ENCODE measurements around the gene HSD17B4.
"Not testable (repeated sequence)": the region's sequence is repeated elsewhere in the genome, so short reads cannot be mapped to it uniquely, and the experiment has no call there.

HSD17B4 gene

GRCh38 chr5:119432674-119433237 lies 19.5 kb upstream of the HSD17B4 start:
- not testable (repeated sequence) for DNase-seq

GRCh38 chr5:119435436-119436132 lies 16.7 kb upstream of the HSD17B4 start:
- DNase-seq = peak; percentile 72

GRCh38 chr5:119437785-119438586 lies 14.3 kb upstream of the HSD17B4 start:
- not testable (repeated sequence) for DNase-seq

GRCh38 chr5:119438587-119438917 lies 13.7 kb upstream of the HSD17B4 start:
- not testable (repeated sequence) for DNase-seq

GRCh38 chr5:119439140-119439631 lies 13.1 kb upstream of the HSD17B4 start:
- DNase-seq = peak; percentile 15

GRCh38 chr5:119439632-119440031 lies 12.7 kb upstream of the HSD17B4 start:
- not testable (repeated sequence) for DNase-seq

- not testable (repeated sequence) for DNase-seq
Measured at GRCh38 chr5:119444643-119445042, 7.7 kb upstream of the HSD17B4 start.

- DNase-seq = no peak
Measured at GRCh38 chr5:119445544-119445943, 6.8 kb upstream of the HSD17B4 start.

GRCh38 chr5:119449882-119450281 lies 2.4 kb upstream of the HSD17B4 start:
- DNase-seq = no peak

GRCh38 chr5:119450627-119451026 lies 1.7 kb upstream of the HSD17B4 start:
- DNase-seq = not testable (repeated sequence)

GRCh38 chr5:119451561-119451960 lies 736 bp upstream of the HSD17B4 start:
- no peak for DNase-seq

- DNase-seq = no peak
Measured at GRCh38 chr5:119452060-119452372, 281 bp upstream of the HSD17B4 start.

- DNase-seq = no peak
Measured at GRCh38 chr5:119453040-119453373, 710 bp downstream of the HSD17B4 start.

- no peak for DNase-seq
Measured at GRCh38 chr5:119454171-119454570, 1.9 kb downstream of the HSD17B4 start.

- DNase-seq = no peak
Measured at GRCh38 chr5:119458911-119459632, 6.8 kb downstream of the HSD17B4 start.

GRCh38 chr5:119465640-119466039 lies 13.3 kb downstream of the HSD17B4 start:
- DNase-seq = no peak

- DNase-seq = no peak
Measured at GRCh38 chr5:119468286-119468685, 16.0 kb downstream of the HSD17B4 start.

- no peak for DNase-seq
Measured at GRCh38 chr5:119470105-119470763, 17.9 kb downstream of the HSD17B4 start.

- peak; percentile 27 for DNase-seq
Measured at GRCh38 chr5:119470851-119471451, 18.7 kb downstream of the HSD17B4 start.

GRCh38 chr5:119473241-119473640 lies 20.9 kb downstream of the HSD17B4 start:
- DNase-seq = no peak

- DNase-seq = no peak
Measured at GRCh38 chr5:119476341-119476740, 24.0 kb downstream of the HSD17B4 start.

GRCh38 chr5:119478781-119479180 lies 26.5 kb downstream of the HSD17B4 start:
- no peak for DNase-seq
